CD4-positive, alpha-beta T cell treated with Interferon alpha-2 for 1 hour (primary cell): ENCODE data around the gene EYS.

ENCODE experiments used
- DNase-seq, 2 donors: peaks; one replicate each; pipeline ENCODE4 v3.0.0-alpha.2; 2020 to 2022

The EYS gene

GRCh38 chr6:64803470-64804166 is 903.4 kb downstream of the EYS start:
- no peak for DNase-seq

DNA sequence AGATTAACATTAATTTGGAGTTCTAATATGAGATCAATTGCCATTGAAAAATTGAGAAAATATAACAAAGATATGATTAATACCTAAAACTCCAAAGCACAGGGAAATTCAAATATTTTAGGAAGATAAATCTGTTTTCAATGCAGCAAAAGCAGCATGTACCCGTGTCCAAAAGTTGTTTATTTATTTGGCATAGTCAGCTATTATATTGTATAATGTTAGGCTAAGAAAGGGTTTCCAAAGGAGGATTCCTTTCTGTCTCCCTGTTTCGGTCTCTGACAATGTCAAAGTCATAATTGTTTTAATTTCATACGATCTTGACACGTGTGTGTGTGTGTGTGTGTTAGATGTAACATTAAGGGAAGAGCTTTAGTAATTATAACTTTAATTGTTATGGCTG is 914.5 kb downstream of the EYS start:
- no peak for DNase-seq

DNA sequence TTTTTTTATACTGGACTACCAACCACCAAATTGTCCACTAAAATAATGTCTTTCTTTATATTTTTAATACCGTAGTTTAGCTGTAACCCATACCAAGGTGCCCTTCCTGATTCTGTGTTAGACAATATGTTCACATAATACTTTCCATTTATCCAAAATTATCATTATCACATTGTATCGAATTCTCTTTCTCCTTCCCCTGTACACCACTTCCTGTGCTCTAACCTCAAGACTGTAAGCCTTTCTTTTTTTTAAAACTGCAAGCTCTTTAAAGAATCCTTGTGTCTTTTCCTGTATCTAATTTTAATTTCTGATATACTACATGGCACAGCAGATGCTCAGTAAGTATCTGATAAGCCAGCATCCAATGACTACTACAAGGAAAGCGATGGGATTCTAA is 917.5 kb downstream of the EYS start:
- no peak for DNase-seq

GRCh38 chr6:64786736-64787135 is 920.3 kb downstream of the EYS start:
- DNase-seq, result no peak

- no peak for DNase-seq
Measured at GRCh38 chr6:64782877-64783276, 924.1 kb downstream of the EYS start.

DNA sequence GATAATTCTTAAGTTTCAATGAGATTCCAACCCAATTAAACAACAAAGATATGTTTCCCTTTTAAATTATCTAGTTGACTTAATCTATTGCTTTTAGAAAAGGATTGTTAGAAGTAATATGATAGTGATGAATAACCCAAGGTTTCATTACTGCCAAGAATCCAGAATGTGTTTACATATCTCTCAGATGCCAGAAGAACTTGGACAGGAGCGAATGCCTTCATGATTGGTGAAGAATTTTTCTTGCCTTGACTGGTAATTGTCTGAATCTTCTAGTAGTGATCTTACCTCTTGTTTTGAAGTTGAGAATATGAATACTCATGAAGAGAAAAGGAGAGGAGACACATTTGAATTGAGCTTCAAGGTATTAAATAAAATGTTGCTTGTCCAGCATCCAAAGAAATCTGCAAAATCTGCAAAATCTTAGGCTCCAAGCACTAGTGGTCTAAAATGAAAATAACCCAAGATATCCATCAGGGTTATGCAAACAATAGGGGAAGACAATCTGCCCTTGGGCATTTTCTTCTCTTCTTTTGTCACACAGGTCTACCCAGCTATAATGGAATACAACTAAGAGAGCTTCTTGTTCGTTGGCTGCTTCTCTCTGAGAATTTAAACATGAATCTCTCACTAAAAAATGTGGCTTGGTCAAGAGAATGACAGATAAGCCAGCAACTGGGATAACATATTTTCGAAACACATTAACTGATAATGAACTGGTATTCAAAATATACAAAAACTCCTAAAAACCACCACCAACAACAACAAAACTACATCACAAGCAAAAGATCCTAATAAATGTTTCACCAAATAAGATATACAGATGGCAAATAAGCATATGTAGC is 928.9 kb downstream of the EYS start:
- DNase-seq, result no peak

DNA sequence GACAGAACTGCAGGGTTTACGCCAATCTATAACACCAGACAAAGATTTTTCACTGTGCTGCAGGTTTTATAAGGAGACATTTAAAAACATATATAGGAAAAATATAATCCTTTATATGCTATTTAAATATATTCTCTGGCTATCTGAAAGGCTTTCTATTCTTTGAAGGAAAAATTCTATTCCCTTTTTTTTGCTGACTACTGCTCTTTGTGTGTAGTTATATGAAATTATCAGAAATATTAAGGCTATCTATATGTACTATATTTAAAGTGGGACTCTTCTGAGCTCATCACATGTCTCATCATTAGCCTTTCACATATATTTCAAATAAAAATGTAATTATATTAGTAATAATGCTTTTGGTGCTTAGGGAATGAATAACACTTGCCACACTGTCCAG is 930.7 kb downstream of the EYS start:
- no peak for DNase-seq

DNA sequence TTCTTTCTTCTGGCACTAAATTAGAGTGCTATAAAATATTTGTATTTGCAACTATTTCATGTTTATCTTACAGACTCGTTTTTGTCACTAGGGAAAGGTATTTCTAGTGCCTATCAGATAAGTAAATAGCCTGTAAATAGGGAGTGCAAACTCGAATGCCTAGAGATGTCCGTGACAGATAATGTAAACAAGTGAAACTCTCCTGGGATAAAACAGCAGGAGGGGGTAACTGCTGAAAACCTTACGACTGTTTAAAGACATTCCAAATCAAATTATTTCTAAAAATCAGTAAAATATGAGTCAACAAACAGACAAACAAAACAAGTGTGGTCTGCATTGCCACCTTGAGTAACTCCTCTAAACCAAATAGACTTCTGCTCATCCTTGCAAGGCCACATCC is 932.1 kb downstream of the EYS start:
- no peak for DNase-seq

DNA sequence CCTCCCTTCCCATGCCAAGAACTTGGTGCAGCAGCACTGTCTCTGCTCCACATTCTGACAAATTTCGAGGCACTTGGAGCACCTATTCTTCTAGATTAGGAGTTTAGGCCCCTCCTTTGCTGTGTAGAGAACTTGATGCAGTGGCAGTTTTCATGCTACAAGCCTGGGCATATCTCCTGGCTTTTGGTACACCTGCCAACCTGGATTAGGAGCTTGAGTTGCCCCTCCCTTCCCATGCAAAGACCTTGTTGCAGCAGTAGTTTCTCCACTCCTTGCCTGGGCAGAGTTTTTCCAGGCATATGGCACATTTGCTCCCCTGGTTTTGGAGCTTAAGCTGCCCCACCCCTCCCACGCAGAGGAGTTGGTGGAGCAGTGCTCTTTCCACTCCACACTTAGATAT is 956.1 kb downstream of the EYS start:
- no peak for DNase-seq

- DNase-seq, result no peak
Measured at GRCh38 chr6:64737418-64737817, 969.6 kb downstream of the EYS start.

DNA sequence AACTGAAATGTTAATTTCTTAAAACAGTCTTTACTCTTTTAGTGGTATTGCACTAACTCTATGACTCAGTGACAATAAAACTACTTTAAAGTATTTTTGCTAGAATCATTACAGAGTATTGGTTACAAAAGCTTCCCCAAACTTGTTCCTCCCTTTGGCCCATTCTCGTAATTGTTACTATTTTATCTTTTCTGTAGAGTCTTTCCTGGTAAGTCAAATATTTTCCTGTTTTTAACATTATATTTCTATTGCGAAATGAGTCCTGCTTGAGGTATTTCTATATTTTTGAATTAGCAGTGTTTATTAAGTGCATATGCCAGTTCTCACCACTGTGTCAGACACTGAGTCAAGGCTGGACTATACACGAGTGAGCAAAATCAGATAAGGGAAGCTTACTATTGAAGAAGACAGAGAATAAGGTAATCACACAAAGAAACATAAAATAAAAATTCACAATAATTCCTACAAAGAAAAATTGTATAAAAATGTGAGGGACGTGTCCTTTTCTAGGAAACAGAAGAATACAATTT is 970.5 kb downstream of the EYS start:
- no peak for DNase-seq

DNA sequence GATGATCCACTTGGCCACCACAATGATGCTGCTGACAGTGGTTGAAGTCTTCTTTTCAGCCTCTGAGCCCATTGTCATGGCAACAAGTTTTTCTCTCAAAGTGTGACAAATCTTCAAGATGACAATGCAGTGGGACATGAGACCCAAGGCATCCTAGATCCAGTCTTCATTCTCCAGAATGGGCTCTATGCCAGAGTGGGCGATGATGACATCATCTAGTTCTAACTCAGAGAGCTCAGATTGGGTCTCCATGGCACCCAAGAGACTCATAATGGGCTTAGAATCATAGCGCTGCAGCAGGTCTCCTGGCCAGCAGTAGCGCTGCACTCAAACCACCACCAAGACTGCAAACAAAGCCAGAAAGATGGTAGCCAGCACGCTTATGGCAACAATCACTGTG is 973.6 kb downstream of the EYS start:
- DNase-seq, result no peak

- DNase-seq, result no peak
Measured at GRCh38 chr6:64732888-64733287, 974.1 kb downstream of the EYS start.

DNA sequence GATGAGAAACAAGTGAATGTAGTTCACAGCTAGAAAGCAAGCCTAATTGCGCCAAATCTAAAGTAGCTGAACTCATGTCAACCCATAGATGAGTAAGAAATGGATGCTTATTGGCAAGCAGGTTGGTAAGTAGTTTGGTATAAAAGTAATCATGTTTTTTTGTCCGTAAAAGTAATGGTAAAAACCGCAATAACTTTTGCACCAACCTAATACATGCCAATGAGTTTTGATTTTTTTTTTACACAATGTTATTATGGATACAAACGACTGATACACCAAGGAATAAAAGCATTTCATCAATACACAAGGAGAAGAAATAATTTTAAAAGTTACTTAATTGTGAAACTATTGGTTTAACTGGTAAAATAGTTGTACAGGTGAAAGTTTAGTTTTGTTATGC is 977.5 kb downstream of the EYS start:
- no peak for DNase-seq

GRCh38 chr6:64727075-64727474 is 980.0 kb downstream of the EYS start:
- DNase-seq, result no peak

GRCh38 chr6:64724091-64724490 is 982.9 kb downstream of the EYS start:
- DNase-seq, result no peak

GRCh38 chr6:64723327-64724058 is 983.5 kb downstream of the EYS start:
- no peak for DNase-seq

DNA sequence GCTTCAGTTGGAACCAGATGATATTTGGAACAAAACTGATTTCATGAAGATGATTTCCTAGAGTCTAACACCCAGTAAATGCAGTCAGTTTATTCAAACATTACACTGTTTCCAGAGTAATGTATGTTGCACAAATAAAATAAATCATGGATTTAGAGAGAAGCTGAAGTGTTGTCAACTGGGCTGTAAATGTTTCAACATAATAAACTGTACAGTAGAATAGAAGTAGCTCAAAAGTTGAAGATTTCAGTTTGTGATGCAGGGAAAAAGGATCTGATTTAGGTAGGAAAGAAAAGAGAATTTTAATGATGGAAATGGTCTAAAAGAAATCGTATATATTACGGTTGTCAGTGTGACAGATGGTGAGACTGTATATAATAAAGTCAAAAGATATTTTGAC is 985.2 kb downstream of the EYS start:
- no peak for DNase-seq

DNA sequence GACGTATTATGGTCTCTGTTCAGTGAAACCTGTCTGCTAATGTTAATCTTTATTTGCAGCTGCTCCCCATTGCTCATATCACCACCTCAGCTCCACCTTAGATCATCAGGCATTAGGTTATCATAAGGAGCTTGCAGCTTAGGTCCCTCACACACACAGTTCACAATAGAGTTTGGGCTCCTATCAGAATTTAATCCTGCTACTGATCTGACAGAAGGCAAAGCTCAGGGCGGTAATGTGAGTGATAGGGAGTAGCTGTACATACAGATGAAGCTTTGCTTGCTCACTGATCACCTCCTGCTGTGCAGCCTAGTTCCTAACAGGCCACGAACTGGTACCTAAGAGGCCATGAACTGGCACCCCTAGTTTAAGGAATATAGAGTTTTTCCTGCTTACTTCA is 989.7 kb downstream of the EYS start:
- no peak for DNase-seq

- DNase-seq, result no peak
Measured at GRCh38 chr6:64715624-64716023, 991.4 kb downstream of the EYS start.

- DNase-seq, result no peak
Measured at GRCh38 chr6:64714073-64714472, 993.0 kb downstream of the EYS start.

- no peak for DNase-seq
Measured at GRCh38 chr6:64713175-64713574, 993.9 kb downstream of the EYS start.

DNA sequence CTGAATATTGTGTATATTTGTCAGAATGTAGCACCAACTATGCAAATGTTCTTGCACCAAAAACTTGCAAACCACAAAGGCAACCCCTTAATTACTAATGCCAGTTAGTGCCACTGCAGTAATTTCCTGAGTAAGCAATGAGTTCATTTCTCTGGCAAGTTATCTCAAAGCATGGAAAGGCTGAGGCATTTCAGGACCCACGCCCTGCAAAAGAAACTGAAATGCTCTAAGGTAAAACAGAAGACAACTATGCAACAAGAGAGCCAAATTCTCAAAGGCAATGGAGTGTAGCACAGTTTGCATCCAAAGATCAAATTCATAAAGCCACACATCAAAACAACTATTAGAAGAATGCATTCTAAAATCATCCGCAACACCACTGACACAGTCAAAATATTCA is 994.4 kb downstream of the EYS start:
- DNase-seq, result no peak

- DNase-seq, result no peak
Measured at GRCh38 chr6:64703922-64704321, 1003.1 kb downstream of the EYS start.
